PC-9 (cell line): ENCODE data around the gene KLHL8.

Experiments used
- CTCF ChIP-seq: fragments of 200-600 bp; sonication (generic); conservative IDR thresholded peaks from 2 replicates; pipeline ENCODE4 v1.6.1; 2017; ENCODE audit warnings: mixed run types, antibody characterized with exemption, mild to moderate bottlenecking, moderate library complexity
- EZH2 ChIP-seq: fragments of 200-600 bp; sonication (generic); IDR thresholded peaks from 2 replicates; pipeline ENCODE4 v1.8.0; 2017; ENCODE audit warnings: antibody characterized with exemption, low read depth

- TF ChIP-seq CTCF (no peak), EZH2 (no peak)
Measured at GRCh38 chr4:87211249-87211952, 9.0 kb downstream of the KLHL8 start.
